GM12878 (cell line): ENCODE results near the gene SRCAP. TPM values are rescaled to one million over a fixed set of nuclear protein-coding genes. Genes with fewer than 3 reads are reported as not detected.
A peak's percentile ranks its signal among the peaks of the same experiment; 100 is the strongest.

ENCODE experiments used
- ATF7 ChIP-seq: fragments of 450-650 bp; IDR thresholded peaks from 2 replicates; pipeline ENCODE4 v1.6.1; 2016; ENCODE audit warnings: low read depth, mild to moderate bottlenecking
- BCL11A ChIP-seq: IDR thresholded peaks from 2 replicates; pipeline ENCODE4 v1.6.1; 2011; ENCODE audit warnings: low read depth, low read length
- BRCA1 ChIP-seq: IDR thresholded peaks from 2 replicates; pipeline ENCODE4 v1.6.1; 2011; ENCODE audit warnings: low read depth, low read length, improper control_type of control experiment
- CBX3 ChIP-seq: fragments of 200-600 bp; sonication (generic); IDR thresholded peaks from 2 replicates; pipeline ENCODE4 v1.6.1; 2016; ENCODE audit warnings: low read depth, borderline replicate concordance
- CEBPB ChIP-seq, 2 experiments: fragments of 150-350 bp in 1 of 2; IDR thresholded peaks; 2 replicates each; pipeline ENCODE4 v1.6.1; 2012 to 2014; ENCODE audit warnings: low read depth in 2 of 2, low read length in 2 of 2, borderline replicate concordance in 1 of 2, inconsistent platforms in 1 of 2
- DPF2 ChIP-seq: fragments of 450-650 bp; IDR thresholded peaks from 2 replicates; pipeline ENCODE4 v1.6.1; 2017; ENCODE audit warnings: mild to moderate bottlenecking
- ETV6 ChIP-seq, 2 experiments: fragments of 450-650 bp in 1 of 2; IDR thresholded peaks in 1 of 2; conservative IDR thresholded peaks in 1 of 2; 2 replicates each; pipeline ENCODE4 v1.6.1; 2014; ENCODE audit warnings: antibody characterized with exemption in 1 of 2, borderline replicate concordance in 1 of 2, low read depth in 1 of 2, mild to moderate bottlenecking in 1 of 2, moderate library complexity in 1 of 2
- FOXK2 ChIP-seq: fragments of 450-650 bp; IDR thresholded peaks from 2 replicates; pipeline ENCODE4 v1.6.1; 2017; ENCODE audit warnings: mild to moderate bottlenecking, moderate library complexity
- GABPA ChIP-seq: IDR thresholded peaks from 2 replicates; pipeline ENCODE4 v1.6.1; 2014; ENCODE audit warnings: antibody characterized with exemption, low read depth, mild to moderate bottlenecking, inconsistent platforms
- HDAC6 ChIP-seq: fragments of 200-600 bp; sonication (generic); IDR thresholded peaks from one replicate; pipeline ENCODE4 v1.8.0; 2017; ENCODE audit warnings: antibody characterized with exemption; ENCODE audit not compliant: unreplicated experiment
- LARP7 ChIP-seq: fragments of 450-650 bp; IDR thresholded peaks from 2 replicates; pipeline ENCODE4 v1.6.1; 2017; ENCODE audit warnings: mild to moderate bottlenecking
- MTA2 ChIP-seq: fragments of 450-650 bp; IDR thresholded peaks from 2 replicates; pipeline ENCODE4 v1.6.1; 2016; ENCODE audit warnings: low read depth, mild to moderate bottlenecking, moderate library complexity
- MYC ChIP-seq: IDR thresholded peaks from 2 replicates; pipeline ENCODE4 v1.6.1; 2011; ENCODE audit warnings: mild to moderate bottlenecking, low read length, moderate library complexity, inconsistent platforms; ENCODE audit not compliant: insufficient read depth, insufficient replicate concordance, insufficient read length, severe bottlenecking
- PAX5 ChIP-seq: IDR thresholded peaks from 2 replicates; pipeline ENCODE4 v1.6.1; 2011; ENCODE audit warnings: low read depth, low read length, borderline replicate concordance
- RB1 ChIP-seq: fragments of 450-650 bp; formaldehyde crosslinking; IDR thresholded peaks from 2 replicates; pipeline ENCODE4 v1.6.1; 2017; ENCODE audit warnings: mild to moderate bottlenecking, borderline replicate concordance
- SREBF2 ChIP-seq: IDR thresholded peaks from 2 replicates; pipeline ENCODE4 v1.6.1; 2012; ENCODE audit warnings: mild to moderate bottlenecking, low read length
- SRF ChIP-seq, 2 experiments: IDR thresholded peaks; 2 replicates each; pipeline ENCODE4 v1.6.1; 2011; ENCODE audit warnings: low read depth in 2 of 2, low read length in 2 of 2, mild to moderate bottlenecking in 1 of 2, moderate library complexity in 1 of 2
- STAT3 ChIP-seq: IDR thresholded peaks from 2 replicates; pipeline ENCODE4 v1.6.1; 2011; ENCODE audit warnings: low read depth, low read length, improper control_type of control experiment
- SUZ12 ChIP-seq: fragments of 200-600 bp; sonication (generic); IDR thresholded peaks from one replicate; pipeline ENCODE4 v1.6.1; 2018; ENCODE audit warnings: antibody characterized with exemption, mild to moderate bottlenecking; ENCODE audit not compliant: unreplicated experiment
- TAF1 ChIP-seq: IDR thresholded peaks from 2 replicates; pipeline ENCODE4 v1.6.1; 2011; ENCODE audit warnings: mild to moderate bottlenecking, low read depth, low read length, borderline replicate concordance
- WRNIP1 ChIP-seq: IDR thresholded peaks from 2 replicates; pipeline ENCODE4 v1.6.1; 2011; ENCODE audit warnings: low read depth, low read length, improper control_type of control experiment, borderline replicate concordance
- YY1 ChIP-seq: IDR thresholded peaks from 2 replicates; pipeline ENCODE4 v1.6.1; 2011; ENCODE audit warnings: low read depth, mild to moderate bottlenecking, low read length
- ZNF217 ChIP-seq: fragments of 450-650 bp; IDR thresholded peaks from 2 replicates; pipeline ENCODE4 v1.6.1; 2017; ENCODE audit warnings: antibody characterized with exemption, mild to moderate bottlenecking
- polyA plus RNA-seq, 11 experiments: library from polyadenylated mRNA; depleted of rRNA in 4 of 11; unstranded in 6 of 11; stranded (reverse) in 5 of 11; fragments of >200 nt; fragmentation: Nextera tagmentation in 4 of 11; fragmentation: Illumina TruSeq in 1 of 11; extraction: Ambion mirVana in 4 of 11; extraction: Trizol in 1 of 11; gene quantifications; 1 replicate in 1 of 11; 2 replicates in 10 of 11; pipeline versions ENCODE4 v1.2.1 to v1.2.3, GENCODE V29; 2011 to 2016; ENCODE audit warnings: inconsistent platforms in 2 of 11, missing spikeins in 2 of 11, low read depth in 1 of 11
- total RNA-seq, 4 experiments: library from RNA; depleted of rRNA in 3 of 4; stranded (reverse); fragments of >200 nt in 3 of 4; fragmentation: Illumina TruSeq in 1 of 4; extraction: Trizol in 1 of 4; gene quantifications; 2 replicates each; pipeline versions ENCODE4 v1.2.1 to v1.2.3, GENCODE V29; 2013 to 2021
- TF ChIP-seq, protein P1 (sequence below): fragments of 450-650 bp; formaldehyde crosslinking; IDR thresholded peaks from 2 replicates; pipeline ENCODE4 v1.4.0; 2022; ENCODE audit warnings: mild to moderate bottlenecking, moderate library complexity
- TF ChIP-seq, protein P2 (sequence below): IDR thresholded peaks from 2 replicates; pipeline ENCODE4 v1.6.1; 2012; ENCODE audit warnings: low read length, inconsistent platforms
- TF ChIP-seq, protein P3 (sequence below): IDR thresholded peaks from 2 replicates; pipeline ENCODE4 v1.6.1; 2011; ENCODE audit warnings: mild to moderate bottlenecking, low read depth, low read length, moderate library complexity; ENCODE audit not compliant: insufficient replicate concordance

SRCAP gene
- total and polyA plus RNA-seq, 10 of the 15 experiments (the other 5 are each of a cell fraction or from before 2014, with no cell fraction given) = 0.24 to 58.4 (median 11.6) TPM

DNA sequence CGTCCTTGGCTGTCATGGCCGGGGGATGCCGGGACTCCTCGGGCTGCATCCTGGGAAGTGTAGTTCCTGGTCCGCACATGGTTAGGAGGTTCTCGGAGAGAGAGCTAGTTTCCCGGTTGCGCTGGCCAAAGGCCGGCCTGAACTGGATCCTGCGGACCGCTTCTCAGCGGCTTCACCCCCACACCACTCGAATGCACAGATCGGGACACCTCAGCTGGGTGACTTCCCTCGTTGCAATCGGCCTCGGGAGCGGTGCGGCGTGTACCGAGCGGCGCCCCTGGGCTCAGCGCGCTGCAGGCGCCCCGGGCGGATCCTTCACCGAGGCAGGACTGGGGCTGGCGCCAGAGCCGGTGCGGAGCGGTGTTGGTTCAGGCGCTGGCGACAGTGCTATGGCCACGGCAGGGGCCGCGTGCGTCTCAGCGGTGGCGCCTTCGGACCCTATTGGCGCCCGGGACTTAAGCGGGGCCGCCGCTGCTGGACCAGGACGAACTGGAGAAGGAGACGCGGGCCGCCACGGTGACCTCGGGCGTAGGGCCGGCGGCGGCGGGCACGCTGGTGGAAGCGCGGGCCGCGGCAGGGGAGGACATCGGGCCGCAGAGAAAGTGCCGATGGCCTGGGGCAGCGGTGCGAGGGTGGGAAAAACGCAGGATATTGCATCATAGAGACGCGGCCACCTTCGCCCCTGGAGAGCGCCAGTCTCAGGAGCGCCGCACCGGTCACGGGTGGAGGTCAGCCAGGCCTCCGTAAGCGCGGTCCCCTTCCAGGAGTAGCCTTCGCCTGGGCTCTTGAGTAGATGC lies 76.6 kb downstream of the SRCAP start (continued):
- TF ChIP-seq ATF7 (no peak), STAT3 (no peak), WRNIP1 (no peak), CBX3 (no peak), MYC (no peak), CEBPB (IDR thresholded peaks at IDR 0.05; ENCODE audit: borderline replicate concordance in 1 of 2, low read depth in 2 of 2, low read length in 2 of 2) (peak in 1 of 2 experiments; percentile 77; a peak in 1 of 4 replicates), LARP7 (no peak; the same call in 1 of the 2 replicates), BCL11A (no peak), SRF (IDR thresholded peaks at IDR 0.05; ENCODE audit: low read depth in 2 of 2, low read length in 2 of 2) (no peak), ZNF217 (no peak), GABPA (0 out of 2 replicates have a peak, but pooled peaks have one; percentile 43), TAF1 (no peak), BRCA1 (no peak), SUZ12 (no peak), MTA2 (no peak), SREBF2 (no peak), YY1 (peak; percentile 94), HDAC6 (peak; percentile 89), FOXK2 (no peak), DPF2 (peak; percentile 55; the same call in 1 of the 2 replicates), PAX5 (0 out of 2 replicates have a peak, but pooled peaks have one; percentile 34), ETV6 (conservative IDR thresholded peaks at IDR 0.05 in 1 of 2, IDR thresholded peaks at IDR 0.05 in 1 of 2; ENCODE audit: borderline replicate concordance in 1 of 2, low read depth in 1 of 2) (no peak), RB1 (no peak)
- TF ChIP-seq, protein P1, sequence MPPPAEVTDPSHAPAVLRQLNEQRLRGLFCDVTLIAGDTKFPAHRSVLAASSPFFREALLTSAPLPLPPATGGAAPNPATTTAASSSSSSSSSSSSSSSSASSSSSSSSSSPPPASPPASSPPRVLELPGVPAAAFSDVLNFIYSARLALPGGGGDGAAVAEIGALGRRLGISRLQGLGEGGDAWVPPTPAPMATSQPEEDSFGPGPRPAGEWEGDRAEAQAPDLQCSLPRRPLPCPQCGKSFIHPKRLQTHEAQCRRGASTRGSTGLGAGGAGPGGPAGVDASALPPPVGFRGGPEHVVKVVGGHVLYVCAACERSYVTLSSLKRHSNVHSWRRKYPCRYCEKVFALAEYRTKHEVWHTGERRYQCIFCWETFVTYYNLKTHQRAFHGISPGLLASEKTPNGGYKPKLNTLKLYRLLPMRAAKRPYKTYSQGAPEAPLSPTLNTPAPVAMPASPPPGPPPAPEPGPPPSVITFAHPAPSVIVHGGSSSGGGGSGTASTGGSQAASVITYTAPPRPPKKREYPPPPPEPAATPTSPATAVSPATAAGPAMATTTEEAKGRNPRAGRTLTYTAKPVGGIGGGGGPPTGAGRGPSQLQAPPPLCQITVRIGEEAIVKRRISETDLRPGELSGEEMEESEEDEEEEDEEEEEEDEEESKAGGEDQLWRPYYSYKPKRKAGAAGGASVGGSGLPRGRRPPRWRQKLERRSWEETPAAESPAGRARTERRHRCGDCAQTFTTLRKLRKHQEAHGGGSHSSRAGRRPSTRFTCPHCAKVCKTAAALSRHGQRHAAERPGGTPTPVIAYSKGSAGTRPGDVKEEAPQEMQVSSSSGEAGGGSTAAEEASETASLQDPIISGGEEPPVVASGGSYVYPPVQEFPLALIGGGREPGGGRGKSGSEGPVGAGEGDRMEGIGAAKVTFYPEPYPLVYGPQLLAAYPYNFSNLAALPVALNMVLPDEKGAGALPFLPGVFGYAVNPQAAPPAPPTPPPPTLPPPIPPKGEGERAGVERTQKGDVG (CRISPR knock-in tag) = no peak
- TF ChIP-seq, protein P2, sequence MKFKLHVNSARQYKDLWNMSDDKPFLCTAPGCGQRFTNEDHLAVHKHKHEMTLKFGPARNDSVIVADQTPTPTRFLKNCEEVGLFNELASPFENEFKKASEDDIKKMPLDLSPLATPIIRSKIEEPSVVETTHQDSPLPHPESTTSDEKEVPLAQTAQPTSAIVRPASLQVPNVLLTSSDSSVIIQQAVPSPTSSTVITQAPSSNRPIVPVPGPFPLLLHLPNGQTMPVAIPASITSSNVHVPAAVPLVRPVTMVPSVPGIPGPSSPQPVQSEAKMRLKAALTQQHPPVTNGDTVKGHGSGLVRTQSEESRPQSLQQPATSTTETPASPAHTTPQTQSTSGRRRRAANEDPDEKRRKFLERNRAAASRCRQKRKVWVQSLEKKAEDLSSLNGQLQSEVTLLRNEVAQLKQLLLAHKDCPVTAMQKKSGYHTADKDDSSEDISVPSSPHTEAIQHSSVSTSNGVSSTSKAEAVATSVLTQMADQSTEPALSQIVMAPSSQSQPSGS = no peak
- TF ChIP-seq, protein P3, sequence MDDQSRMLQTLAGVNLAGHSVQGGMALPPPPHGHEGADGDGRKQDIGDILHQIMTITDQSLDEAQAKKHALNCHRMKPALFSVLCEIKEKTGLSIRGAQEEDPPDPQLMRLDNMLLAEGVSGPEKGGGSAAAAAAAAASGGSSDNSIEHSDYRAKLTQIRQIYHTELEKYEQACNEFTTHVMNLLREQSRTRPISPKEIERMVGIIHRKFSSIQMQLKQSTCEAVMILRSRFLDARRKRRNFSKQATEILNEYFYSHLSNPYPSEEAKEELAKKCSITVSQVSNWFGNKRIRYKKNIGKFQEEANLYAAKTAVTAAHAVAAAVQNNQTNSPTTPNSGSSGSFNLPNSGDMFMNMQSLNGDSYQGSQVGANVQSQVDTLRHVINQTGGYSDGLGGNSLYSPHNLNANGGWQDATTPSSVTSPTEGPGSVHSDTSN = no peak
